Stimulated activated CD8-positive, alpha-beta memory T cell treated with anti-CD3 and anti-CD28 coated beads, Interleukin-7, amount 100 ng/mL, for 4 hours (primary cell): ENCODE measurements around the gene RHOB.
"Not testable (repeated sequence)": the region's sequence is repeated elsewhere in the genome, so short reads cannot be mapped to it uniquely, and the experiment has no call there.

Experiments
- DNase-seq, 2 donors: peaks; one replicate each; pipeline ENCODE4 v3.0.0-alpha.2; 2020; ENCODE audit warnings: low read depth in 2 of 2

Gene RHOB

GRCh38 chr2:20422402-20423271 lies 24.2 kb upstream of the RHOB start:
- DNase-seq, result no peak

GRCh38 chr2:20423359-20423758 lies 23.5 kb upstream of the RHOB start:
- DNase-seq, result no peak

- DNase-seq, result no peak
These were observed 23.0 kb upstream of the RHOB start for GRCh38 chr2:20423847-20424246.

DNA sequence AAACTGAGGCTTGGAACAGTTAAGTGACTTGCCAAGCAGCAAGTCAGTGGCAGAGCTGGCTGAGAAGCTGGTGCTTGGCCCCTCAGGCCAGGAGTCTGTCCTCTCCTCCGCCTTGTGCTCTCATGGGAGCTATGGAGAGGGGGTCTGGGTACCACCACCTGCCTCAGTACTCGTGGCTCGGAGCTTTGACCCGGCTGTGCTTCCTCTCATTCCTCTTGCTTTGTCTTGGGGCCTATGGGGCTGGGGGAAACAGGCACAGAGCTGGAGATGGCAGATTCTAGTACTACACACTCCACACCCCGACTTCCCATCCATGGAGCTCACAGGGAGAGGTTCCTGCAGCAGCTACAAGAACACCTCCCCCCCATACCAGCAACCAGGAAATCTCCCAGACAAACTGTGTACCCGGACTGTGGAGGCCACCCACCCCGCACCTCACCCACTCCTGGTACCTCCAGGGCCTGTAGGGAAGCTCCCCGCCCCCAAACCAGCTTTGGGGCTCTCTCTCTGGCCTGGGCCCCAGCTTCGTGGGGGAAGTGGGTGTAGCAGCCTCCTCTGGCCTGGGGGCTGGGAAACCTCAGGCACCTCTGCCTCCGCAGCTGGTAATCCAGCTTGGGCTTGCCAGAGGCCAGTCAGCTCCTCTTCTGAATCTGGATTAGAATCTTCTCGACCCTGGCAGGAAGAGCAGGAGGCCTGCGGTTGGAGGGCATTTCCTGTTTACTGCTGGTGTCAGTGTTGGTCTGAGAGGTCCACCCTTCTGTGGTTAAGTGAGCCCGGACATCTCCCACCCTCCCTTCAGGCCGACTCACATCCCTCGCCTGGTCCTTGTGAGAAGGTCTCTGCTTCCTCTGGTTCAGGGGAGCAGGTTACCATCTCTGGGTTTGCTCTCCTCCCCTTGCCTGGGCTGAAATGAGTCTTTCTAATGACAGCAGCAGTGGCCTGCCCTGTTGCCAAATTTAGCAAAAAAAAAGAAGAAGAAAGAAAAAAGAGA lies 22.3 kb upstream of the RHOB start:
- peak in 1 of 2 donors; percentile 18 for DNase-seq

- no peak for DNase-seq
These were observed 21.4 kb upstream of the RHOB start for GRCh38 chr2:20425371-20425881.

DNA sequence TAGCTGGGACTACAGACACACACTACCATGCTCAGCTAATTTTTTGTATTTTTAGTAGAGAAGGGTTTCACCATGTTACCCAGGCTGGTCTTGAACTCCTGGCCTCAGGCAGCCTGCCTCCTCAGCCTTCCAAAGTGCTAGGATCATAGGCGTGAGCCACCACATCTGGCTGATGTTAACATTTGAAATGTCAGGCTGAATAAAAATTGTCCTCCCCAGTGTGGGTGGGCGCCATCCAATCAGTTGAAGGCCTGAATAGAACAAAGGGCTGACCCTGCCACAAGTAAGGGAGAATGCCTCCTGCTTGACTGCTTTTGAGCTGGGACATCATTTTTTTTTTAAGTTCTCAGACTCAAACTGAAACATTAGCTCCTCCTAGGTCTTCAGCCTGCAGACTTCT lies 21.0 kb upstream of the RHOB start:
- no peak for DNase-seq

DNA sequence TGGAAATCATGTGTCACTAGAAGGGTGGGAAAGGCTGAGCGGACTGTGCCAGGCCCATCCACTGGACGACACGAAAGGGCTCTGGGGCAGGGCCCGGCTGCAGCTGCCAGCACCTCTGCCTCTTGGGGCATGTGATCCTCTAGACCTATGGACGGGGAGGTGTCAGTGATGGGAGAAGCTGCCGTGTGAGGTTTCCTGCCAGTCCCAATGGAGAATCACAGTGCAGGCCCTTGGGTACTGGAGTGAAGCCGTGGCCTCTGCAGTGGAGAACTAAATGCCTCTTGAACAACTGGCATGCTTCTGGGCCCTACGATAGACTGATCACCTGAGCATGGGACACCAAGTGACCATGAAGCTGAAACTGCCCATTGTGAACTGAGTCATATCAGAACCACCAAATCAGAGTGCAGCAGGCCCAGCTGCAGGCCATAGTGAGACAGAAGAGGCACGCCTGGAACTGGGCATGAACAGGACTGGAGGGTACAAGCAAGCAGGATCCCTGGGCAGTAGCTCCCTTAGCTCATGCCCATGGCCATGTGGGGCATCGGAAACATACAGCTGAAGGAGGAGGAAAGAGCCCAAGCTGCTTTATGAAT lies 18.8 kb upstream of the RHOB start:
- no peak for DNase-seq

DNA sequence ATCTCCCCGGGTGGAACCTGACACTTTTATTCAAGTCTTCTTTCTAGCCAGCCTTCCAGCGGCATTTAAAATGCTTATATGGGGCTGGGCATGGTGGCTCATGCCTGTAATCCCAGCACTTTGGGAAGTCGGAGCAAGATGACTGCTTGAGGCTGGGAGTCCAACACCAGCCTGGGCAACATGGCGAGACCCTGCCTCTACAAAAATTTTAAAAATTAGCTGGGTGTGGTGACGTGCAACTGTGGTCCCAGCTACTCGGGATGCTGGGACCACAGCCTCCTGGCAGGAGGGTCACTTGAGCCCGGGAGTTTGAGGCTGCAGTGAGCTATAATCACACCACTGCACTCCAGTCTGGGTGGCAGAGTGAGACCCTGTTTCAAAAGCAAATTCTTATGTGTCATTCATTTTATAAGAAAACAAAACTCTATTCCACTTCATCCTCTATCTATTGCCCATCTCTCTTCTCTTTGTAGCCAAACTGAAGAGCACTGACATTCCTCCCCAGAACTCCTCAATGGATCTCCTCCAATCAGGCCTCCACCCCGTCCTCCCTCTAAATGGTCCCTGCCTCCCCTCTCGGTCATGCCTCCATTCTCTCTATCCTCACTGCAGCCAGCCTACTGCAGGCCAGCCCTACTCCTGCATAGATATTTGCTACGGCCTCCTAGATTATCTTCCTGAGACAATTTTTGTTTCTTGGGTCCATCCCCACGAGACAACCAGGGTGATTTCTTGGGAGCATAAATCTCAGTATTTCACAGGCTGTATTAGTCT lies 18.0 kb upstream of the RHOB start:
- DNase-seq, result no peak

GRCh38 chr2:20429528-20429927 lies 17.3 kb upstream of the RHOB start:
- DNase-seq, result no peak

- no peak for DNase-seq
These were observed 16.8 kb upstream of the RHOB start for GRCh38 chr2:20430035-20430434.

- no peak for DNase-seq
These were observed 16.2 kb upstream of the RHOB start for GRCh38 chr2:20430461-20431300.

DNA sequence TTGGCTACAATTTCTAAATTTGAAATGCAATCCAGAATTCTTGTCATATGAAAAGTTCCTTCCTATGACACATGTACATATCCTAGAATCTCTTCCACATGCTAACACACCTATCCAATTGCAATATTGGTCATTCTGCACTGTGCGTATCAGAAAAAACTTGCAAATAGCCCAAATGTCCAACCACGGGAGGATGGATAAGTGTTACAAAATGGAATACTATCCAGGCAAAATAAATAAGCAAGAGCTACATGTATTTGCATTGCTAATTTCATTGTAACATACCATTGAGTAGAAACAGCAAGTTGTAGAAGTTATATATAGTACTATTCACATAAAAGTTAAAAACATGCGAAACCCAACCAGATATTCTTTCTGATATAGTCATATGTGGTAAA lies 15.6 kb upstream of the RHOB start:
- no peak for DNase-seq

DNA sequence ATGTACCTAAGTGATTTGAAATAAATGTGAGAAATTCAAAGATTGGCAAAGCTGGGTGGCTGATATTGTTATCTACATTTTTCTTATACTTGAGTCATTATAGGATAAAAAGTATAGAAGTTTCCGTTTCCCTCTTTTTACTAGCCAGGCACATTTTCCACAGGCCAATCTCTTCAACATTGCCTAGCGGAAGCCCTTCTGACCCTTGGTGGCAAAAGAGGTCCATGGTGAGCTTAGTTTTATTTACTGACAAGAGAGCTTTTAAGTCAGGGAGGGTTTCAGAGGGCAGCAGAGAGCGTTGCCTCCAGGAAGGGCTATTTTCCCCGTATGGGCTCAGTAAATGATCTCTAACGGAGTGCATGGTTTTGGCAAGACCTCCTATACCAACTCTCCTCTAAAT lies 15.1 kb upstream of the RHOB start:
- DNase-seq, result no peak

GRCh38 chr2:20432714-20433113 lies 14.2 kb upstream of the RHOB start:
- DNase-seq, result no peak

DNA sequence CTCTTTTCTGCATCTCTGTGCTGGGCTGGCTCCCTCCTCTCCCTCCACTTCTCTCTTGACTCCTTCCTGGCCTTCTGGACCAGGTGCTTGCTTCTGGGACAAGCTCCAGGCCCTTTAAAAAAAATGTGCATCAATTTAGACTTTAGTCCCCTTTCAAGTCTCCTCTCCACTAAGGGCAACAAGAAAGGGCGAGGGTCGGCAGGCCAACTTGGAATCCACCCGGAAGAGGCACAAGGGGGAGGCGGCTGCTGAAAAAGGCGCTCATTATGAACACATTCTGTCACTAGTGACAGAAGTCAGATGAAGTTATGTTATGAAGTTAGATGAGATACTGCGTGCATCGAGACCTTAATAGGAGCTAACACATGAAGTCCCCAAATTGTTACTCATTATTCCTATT lies 13.6 kb upstream of the RHOB start:
- DNase-seq, result no peak

- no peak for DNase-seq
These were observed 12.8 kb upstream of the RHOB start for GRCh38 chr2:20433946-20434553.

DNA sequence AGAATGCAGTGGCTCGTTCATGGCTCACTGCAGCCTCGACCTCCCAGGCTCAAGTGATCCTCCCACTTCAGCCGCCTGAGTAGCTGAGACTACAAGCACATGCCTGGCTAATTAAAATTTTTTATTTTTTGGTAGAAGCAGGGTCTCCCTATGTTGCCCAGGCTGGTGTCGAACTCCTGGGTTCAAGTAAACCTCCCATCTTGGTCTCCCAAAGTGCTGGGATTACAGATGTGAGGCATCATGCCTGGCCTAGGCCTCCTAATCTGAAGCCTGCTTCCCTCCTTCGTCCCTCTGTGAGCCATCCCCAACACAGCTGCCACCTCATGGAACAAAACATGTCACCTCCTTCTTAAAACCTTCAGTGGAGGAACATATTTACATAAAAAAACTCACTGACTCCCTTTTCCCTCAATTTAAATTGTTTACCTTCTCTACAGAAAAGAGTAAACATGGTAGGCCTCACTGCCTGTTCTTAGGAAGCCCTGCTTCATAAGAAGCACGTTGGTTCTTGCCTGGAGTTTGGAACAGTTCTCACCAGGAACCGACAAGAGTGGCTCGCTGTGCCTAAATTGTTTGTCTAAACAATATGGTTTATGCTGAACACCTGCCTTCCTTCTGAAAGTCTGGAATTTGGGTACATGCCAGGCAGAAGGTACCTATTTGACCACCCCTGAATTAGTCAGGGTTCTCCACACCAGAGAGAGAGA lies 12.1 kb upstream of the RHOB start:
- DNase-seq, result no peak

- not testable (repeated sequence) for DNase-seq
These were observed 11.4 kb upstream of the RHOB start for GRCh38 chr2:20435456-20435855.
